ENCODE data around the gene SLC12A5.

SLC12A5 gene

DNA sequence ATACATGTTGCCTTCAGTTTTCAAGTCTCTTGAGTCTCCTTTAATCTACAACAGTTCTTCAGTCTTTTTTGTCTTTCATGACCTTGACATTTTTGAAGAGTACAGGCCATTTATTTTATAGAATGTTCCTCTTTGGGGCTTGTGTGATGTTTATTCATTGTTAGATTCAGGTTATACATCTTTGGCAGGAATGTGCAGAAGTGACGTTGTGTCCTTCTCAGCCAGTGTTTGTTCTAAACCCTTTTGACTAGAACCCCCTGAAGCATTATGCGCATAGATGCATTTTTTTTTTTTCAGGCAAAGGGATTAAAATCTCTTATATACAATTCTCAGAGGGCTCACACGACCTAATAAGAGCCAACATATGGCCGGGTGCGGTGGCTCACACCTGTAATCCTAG lies 72.0 kb downstream of the SLC12A5 start:
- no CpG with 5 or more reads among the region's 5 CpGs for WGBS, 2 donors (ENCODE audit: extremely low coverage in 2 of 2, insufficient read length in 2 of 2, insufficient replicate concordance in 1 of 2)

DNA sequence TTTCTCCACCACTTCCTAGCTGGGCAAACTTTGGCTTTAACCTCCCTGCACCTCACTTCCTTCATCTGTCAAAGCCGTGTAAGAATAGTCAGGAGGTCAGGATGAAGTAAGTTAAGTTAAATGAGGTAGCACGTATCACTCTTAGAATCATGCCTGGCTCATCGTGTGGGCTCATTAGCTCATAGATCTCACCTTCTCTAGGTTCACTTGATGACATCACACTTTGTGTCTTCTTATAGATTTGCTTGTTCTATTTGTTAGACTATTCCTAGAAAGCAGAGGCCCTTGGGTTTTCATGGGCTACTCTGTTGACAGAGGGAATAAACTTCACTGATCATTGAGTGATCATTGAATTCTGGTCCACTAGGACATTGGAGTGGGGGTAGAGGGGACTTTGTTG lies 72.9 kb downstream of the SLC12A5 start:
- H3K4me2 ChIP-seq (ENCODE audit: insufficient read depth, low read length, poor library complexity, severe bottlenecking) = no peak overlapping the region
- peaks cover 0 to 38% (median 10%) of the 10 kb centered on the region in 3 experiments for H3K27me3 ChIP-seq (ENCODE audit: control insufficient read depth in 3 of 3, insufficient read depth in 3 of 3, low read depth in 1 of 3, low read length in 3 of 3)
- H2AFZ ChIP-seq (ENCODE audit: low read length) = no peak overlapping the region
- H3K14ac ChIP-seq (ENCODE audit: low read length) = no peak overlapping the region
- no peak overlapping the region for H2AK5ac ChIP-seq (ENCODE audit: low read depth, low read length)
- H3K79me1 ChIP-seq (ENCODE audit: low read depth, low read length) = no peaks in the 10 kb centered on the region
- H3K4ac ChIP-seq (ENCODE audit: low read length) = no peak overlapping the region
- no peak for DNase-seq (ENCODE audit: low spot score)
- no peaks in the 10 kb centered on the region for H3K36me3 ChIP-seq (replicated peaks in 1 of 2; ENCODE audit: control insufficient read depth in 2 of 2, insufficient read depth in 2 of 2, low read length in 2 of 2)
- no peak overlapping the region for H4K8ac ChIP-seq (ENCODE audit: low read depth, low read length)
- H2BK12ac ChIP-seq (ENCODE audit: low read length) = no peak overlapping the region
- H2BK5ac ChIP-seq (ENCODE audit: low read length) = no peak overlapping the region
- no peak overlapping the region for H2BK15ac ChIP-seq (ENCODE audit: low read length)
- no peak overlapping the region for H3K23ac ChIP-seq (ENCODE audit: low read depth, low read length, poor library complexity)
- no peak overlapping the region for H2BK120ac ChIP-seq (ENCODE audit: low read depth, low read length)
- H3K27ac ChIP-seq (replicated peaks; ENCODE audit: low read length) = no peak overlapping the region
- H3K9ac ChIP-seq (ENCODE audit: low read depth, low read length, poor library complexity) = no peak overlapping the region
- H3K9me3 ChIP-seq (replicated peaks in 1 of 2; ENCODE audit: control insufficient read depth in 2 of 2, insufficient read depth in 1 of 2, low read depth in 1 of 2, low read length in 2 of 2) = peaks cover 3 to 7% of the 10 kb centered on the region in 2 donors
- no peak overlapping the region for H3K4me3 ChIP-seq (ENCODE audit: low read length in 2 of 2)
- no peaks in the 10 kb centered on the region for H3K4me1 ChIP-seq (ENCODE audit: control insufficient read depth in 2 of 2, insufficient read depth in 1 of 2, low read depth in 1 of 2, low read length in 2 of 2)
- no peak overlapping the region for H4K91ac ChIP-seq (ENCODE audit: low read depth, low read length, poor library complexity)
- H3K18ac ChIP-seq (ENCODE audit: low read length) = no peak overlapping the region
- no CpG with 5 or more reads among the region's 3 CpGs for WGBS, 2 donors (ENCODE audit: extremely low coverage in 2 of 2, insufficient read length in 2 of 2, insufficient replicate concordance in 1 of 2)

More for the DNA sequence above, 72.0 kb downstream of the SLC12A5 start:
- Histone ChIP-seq H2BK120ac (ENCODE audit: low read depth, low read length) (no peak overlapping the region), H3K79me1 (ENCODE audit: low read depth, low read length) (no peaks in the 10 kb centered on the region), H3K27ac (replicated peaks; ENCODE audit: low read length) (no peak overlapping the region), H3K9ac (ENCODE audit: low read depth, low read length, poor library complexity) (no peak overlapping the region), H3K9me3 (replicated peaks in 1 of 2; ENCODE audit: control insufficient read depth in 2 of 2, insufficient read depth in 1 of 2, low read depth in 1 of 2, low read length in 2 of 2) (peaks cover 3 to 7% of the 10 kb centered on the region in 2 donors), H3K14ac (ENCODE audit: low read length) (no peak overlapping the region), H2BK15ac (ENCODE audit: low read length) (no peak overlapping the region), H2AK5ac (ENCODE audit: low read depth, low read length) (no peak overlapping the region), H3K4ac (ENCODE audit: low read length) (no peak overlapping the region), H3K18ac (ENCODE audit: low read length) (no peak overlapping the region), H2BK12ac (ENCODE audit: low read length) (no peak overlapping the region), H2AFZ (ENCODE audit: low read length) (no peak overlapping the region), H3K4me1 (ENCODE audit: control insufficient read depth in 2 of 2, insufficient read depth in 1 of 2, low read depth in 1 of 2, low read length in 2 of 2) (no peaks in the 10 kb centered on the region), H3K36me3 (replicated peaks in 1 of 2; ENCODE audit: control insufficient read depth in 2 of 2, insufficient read depth in 2 of 2, low read length in 2 of 2) (no peaks in the 10 kb centered on the region), H2BK5ac (ENCODE audit: low read length) (no peak overlapping the region), H3K4me2 (ENCODE audit: insufficient read depth, low read length, poor library complexity, severe bottlenecking) (no peak overlapping the region), H3K27me3 (ENCODE audit: control insufficient read depth in 3 of 3, insufficient read depth in 3 of 3, low read depth in 1 of 3, low read length in 3 of 3) (peaks cover 0 to 38% (median 10%) of the 10 kb centered on the region in 3 experiments), H4K8ac (ENCODE audit: low read depth, low read length) (no peak overlapping the region), H3K4me3 (ENCODE audit: low read length in 2 of 2) (no peak overlapping the region), H4K91ac (ENCODE audit: low read depth, low read length, poor library complexity) (no peak overlapping the region), H3K23ac (ENCODE audit: low read depth, low read length, poor library complexity) (no peak overlapping the region)
- DNase-seq (ENCODE audit: low spot score) = no peak

DNA sequence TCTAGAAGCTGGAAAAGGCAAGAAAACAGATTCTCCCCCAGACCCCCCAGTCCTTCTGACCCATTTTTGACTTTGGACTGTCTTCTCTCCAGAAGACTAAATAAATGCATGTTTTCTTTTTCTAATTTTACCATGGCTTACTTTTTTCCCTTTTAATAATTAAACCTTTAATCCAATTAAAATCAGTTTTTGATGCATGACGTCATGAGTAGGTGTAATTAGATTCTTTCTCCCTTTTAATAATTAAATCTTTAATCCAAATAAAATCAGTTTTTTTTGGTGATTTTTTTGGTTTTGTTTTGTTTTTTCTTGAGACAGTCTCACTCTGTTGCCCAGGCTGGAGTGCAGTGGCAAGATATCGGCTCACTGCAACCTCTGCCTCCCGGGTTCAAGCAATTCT lies 73.9 kb downstream of the SLC12A5 start:
- no peak overlapping the region for H3K9ac ChIP-seq (ENCODE audit: low read depth, low read length, poor library complexity)
- H3K4me3 ChIP-seq (ENCODE audit: low read length in 2 of 2) = no peak overlapping the region
- no peaks in the 10 kb centered on the region for H3K36me3 ChIP-seq (replicated peaks in 1 of 2; ENCODE audit: control insufficient read depth in 2 of 2, insufficient read depth in 2 of 2, low read length in 2 of 2)
- no peak overlapping the region for H4K8ac ChIP-seq (ENCODE audit: low read depth, low read length)
- no peak overlapping the region for H3K14ac ChIP-seq (ENCODE audit: low read length)
- no peak overlapping the region for H4K91ac ChIP-seq (ENCODE audit: low read depth, low read length, poor library complexity)
- H3K27me3 ChIP-seq (ENCODE audit: control insufficient read depth in 3 of 3, insufficient read depth in 3 of 3, low read depth in 1 of 3, low read length in 3 of 3) = peaks cover 0 to 38% (median 10%) of the 10 kb centered on the region in 3 experiments
- no peak overlapping the region for H3K4ac ChIP-seq (ENCODE audit: low read length)
- H3K79me1 ChIP-seq (ENCODE audit: low read depth, low read length) = no peaks in the 10 kb centered on the region
- H2BK120ac ChIP-seq (ENCODE audit: low read depth, low read length) = no peak overlapping the region
- H2BK5ac ChIP-seq (ENCODE audit: low read length) = no peak overlapping the region
- H2BK15ac ChIP-seq (ENCODE audit: low read length) = no peak overlapping the region
- H3K18ac ChIP-seq (ENCODE audit: low read length) = no peak overlapping the region
- H3K9me3 ChIP-seq (replicated peaks in 1 of 2; ENCODE audit: control insufficient read depth in 2 of 2, insufficient read depth in 1 of 2, low read depth in 1 of 2, low read length in 2 of 2) = peaks cover 3 to 7% of the 10 kb centered on the region in 2 donors
- H2AFZ ChIP-seq (ENCODE audit: low read length) = no peak overlapping the region
- no peak overlapping the region for H2BK12ac ChIP-seq (ENCODE audit: low read length)
- no peaks in the 10 kb centered on the region for H3K4me1 ChIP-seq (ENCODE audit: control insufficient read depth in 2 of 2, insufficient read depth in 1 of 2, low read depth in 1 of 2, low read length in 2 of 2)
- H3K23ac ChIP-seq (ENCODE audit: low read depth, low read length, poor library complexity) = no peak overlapping the region
- WGBS, 2 donors (ENCODE audit: extremely low coverage in 2 of 2, insufficient read length in 2 of 2, insufficient replicate concordance in 1 of 2) = no CpG with 5 or more reads among the region's 3 CpGs
- no peak for DNase-seq (ENCODE audit: low spot score)
- no peak overlapping the region for H3K27ac ChIP-seq (replicated peaks; ENCODE audit: low read length)
- no peak overlapping the region for H3K4me2 ChIP-seq (ENCODE audit: insufficient read depth, low read length, poor library complexity, severe bottlenecking)
- no peak overlapping the region for H2AK5ac ChIP-seq (ENCODE audit: low read depth, low read length)

DNA sequence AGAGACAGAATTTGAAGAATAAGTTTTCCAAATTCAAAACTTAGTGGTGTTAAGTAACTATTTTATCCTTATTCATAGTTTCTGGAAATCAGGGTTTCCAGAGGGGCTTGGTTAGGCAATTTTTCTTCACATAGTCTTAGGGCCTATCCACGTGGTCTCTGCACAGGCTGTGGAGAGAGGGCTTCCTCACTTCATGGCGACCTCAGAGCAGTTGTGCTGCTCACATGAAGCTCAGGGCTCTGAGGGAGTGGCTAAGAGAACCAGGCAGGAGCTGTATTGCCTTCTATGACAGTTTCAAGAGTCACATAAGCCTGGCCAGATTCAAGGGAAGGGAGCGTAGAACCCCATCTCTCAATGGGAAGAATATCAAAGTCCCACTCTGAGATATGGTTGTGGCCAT lies 75.2 kb downstream of the SLC12A5 start:
- Histone ChIP-seq H3K36me3 (replicated peaks in 1 of 2; ENCODE audit: control insufficient read depth in 2 of 2, insufficient read depth in 2 of 2, low read length in 2 of 2) (no peaks in the 10 kb centered on the region), H2BK15ac (ENCODE audit: low read length) (no peak overlapping the region), H3K79me1 (ENCODE audit: low read depth, low read length) (no peaks in the 10 kb centered on the region), H2AK5ac (ENCODE audit: low read depth, low read length) (no peak overlapping the region), H3K14ac (ENCODE audit: low read length) (no peak overlapping the region), H2BK12ac (ENCODE audit: low read length) (no peak overlapping the region), H4K8ac (ENCODE audit: low read depth, low read length) (no peak overlapping the region), H3K23ac (ENCODE audit: low read depth, low read length, poor library complexity) (no peak overlapping the region), H2BK120ac (ENCODE audit: low read depth, low read length) (no peak overlapping the region), H3K4me2 (ENCODE audit: insufficient read depth, low read length, poor library complexity, severe bottlenecking) (no peak overlapping the region), H3K27me3 (ENCODE audit: control insufficient read depth in 3 of 3, insufficient read depth in 3 of 3, low read depth in 1 of 3, low read length in 3 of 3) (peaks cover 0 to 30% (median 12%) of the 10 kb centered on the region in 3 experiments), H3K4ac (ENCODE audit: low read length) (no peak overlapping the region), H2AFZ (ENCODE audit: low read length) (no peak overlapping the region), H3K27ac (replicated peaks; ENCODE audit: low read length) (no peak overlapping the region), H3K9ac (ENCODE audit: low read depth, low read length, poor library complexity) (no peak overlapping the region), H3K4me3 (ENCODE audit: low read length in 2 of 2) (no peak overlapping the region), H3K18ac (ENCODE audit: low read length) (no peak overlapping the region), H4K91ac (ENCODE audit: low read depth, low read length, poor library complexity) (no peak overlapping the region), H3K9me3 (replicated peaks in 1 of 2; ENCODE audit: control insufficient read depth in 2 of 2, insufficient read depth in 1 of 2, low read depth in 1 of 2, low read length in 2 of 2) (peaks cover 3% of the 10 kb centered on the region in 2 donors), H2BK5ac (ENCODE audit: low read length) (no peak overlapping the region), H3K4me1 (ENCODE audit: control insufficient read depth in 2 of 2, insufficient read depth in 1 of 2, low read depth in 1 of 2, low read length in 2 of 2) (no peaks in the 10 kb centered on the region)
- no peak for DNase-seq (ENCODE audit: low spot score)
- no CpG with 5 or more reads among the region's 3 CpGs for WGBS, 2 donors (ENCODE audit: extremely low coverage in 2 of 2, insufficient read length in 2 of 2, insufficient replicate concordance in 1 of 2)
